GM23338 (cell line): ENCODE data around the gene KIAA1328. TPM values are rescaled to one million over a fixed set of nuclear protein-coding genes. Genes with fewer than 3 reads are reported as not detected.

ENCODE experiments used
- ATAC-seq: fragments of 200-7000 bp; cut with Tn5 transposase; 3 replicates; pipeline ENCODE4 v1.9.1; 2020
- DNase-seq: peaks from one replicate; pipeline ENCODE4 v3.0.0-alpha.2; 2015; ENCODE audit warnings: low spot score
- H2AFZ ChIP-seq: fragments of 200-600 bp; sonication (generic); 2 replicates; pipeline ENCODE4 v1.8.0; 2016; ENCODE audit warnings: antibody characterized with exemption, mild to moderate bottlenecking, moderate library complexity
- H3F3A ChIP-seq: fragments of 200-600 bp; sonication (generic); replicated peaks from 2 replicates; pipeline ENCODE4 v1.8.0; 2017; ENCODE audit warnings: antibody characterized with exemption, mixed run types, low read depth
- H3K27ac ChIP-seq: fragments of 200-600 bp; sonication (generic); 2 replicates; pipeline ENCODE4 v1.6.1; 2016; ENCODE audit warnings: low read depth
- H3K27me3 ChIP-seq: fragments of 200-600 bp; sonication (generic); 2 replicates; pipeline ENCODE4 v1.8.0; 2016; ENCODE audit warnings: mild to moderate bottlenecking, mixed run types, moderate library complexity; ENCODE audit not compliant: insufficient read depth
- H3K36me3 ChIP-seq: fragments of 200-600 bp; sonication (generic); 2 replicates; pipeline ENCODE4 v1.8.0; 2016; ENCODE audit warnings: mild to moderate bottlenecking; ENCODE audit not compliant: insufficient read depth
- H3K4me1 ChIP-seq: fragments of 200-600 bp; sonication (generic); 2 replicates; pipeline ENCODE4 v1.8.0; 2016; ENCODE audit warnings: mild to moderate bottlenecking, moderate library complexity; ENCODE audit not compliant: insufficient read depth
- H3K4me2 ChIP-seq: fragments of 200-600 bp; sonication (generic); 2 replicates; pipeline ENCODE4 v1.7.1; 2017; ENCODE audit warnings: mixed run types
- H3K4me3 ChIP-seq: fragments of 200-600 bp; sonication (generic); 2 replicates; pipeline ENCODE4 v1.6.1; 2016; ENCODE audit warnings: mixed run types
- H3K79me2 ChIP-seq: fragments of 200-600 bp; sonication (generic); replicated peaks from 2 replicates; pipeline ENCODE4 v1.8.0; 2017; ENCODE audit warnings: mild to moderate bottlenecking; ENCODE audit not compliant: insufficient read depth
- H3K9me2 ChIP-seq: fragments of 200-600 bp; sonication (generic); 2 replicates; pipeline ENCODE4 v1.8.0; 2017; ENCODE audit not compliant: insufficient read depth
- H4K20me1 ChIP-seq: fragments of 200-600 bp; sonication (generic); replicated peaks from 2 replicates; pipeline ENCODE4 v1.8.0; 2017; ENCODE audit warnings: mild to moderate bottlenecking; ENCODE audit not compliant: insufficient read depth
- H3K27ac Mint-ChIP-seq: 2 replicates; pipeline ENCODE4 v1.8.0; 2020; ENCODE audit warnings: inconsistent platforms, mild to moderate bottlenecking, moderate library complexity, mixed read lengths
- H3K27me3 Mint-ChIP-seq: 3 replicates; pipeline ENCODE4 v1.8.0; 2022; ENCODE audit warnings: low read depth, mild to moderate bottlenecking, moderate library complexity, mixed read lengths, inconsistent platforms; ENCODE audit not compliant: insufficient read depth, poor library complexity
- H3K36me3 Mint-ChIP-seq: 3 replicates; pipeline ENCODE4 v1.8.0; 2021; ENCODE audit warnings: low read depth, mild to moderate bottlenecking, inconsistent platforms, moderate library complexity, mixed read lengths
- H3K4me1 Mint-ChIP-seq: 3 replicates; pipeline ENCODE4 v1.8.0; 2020; ENCODE audit warnings: mild to moderate bottlenecking, inconsistent platforms, mixed read lengths
- H3K4me3 Mint-ChIP-seq: 3 replicates; pipeline ENCODE4 v1.8.0; 2021; ENCODE audit warnings: moderate library complexity, mild to moderate bottlenecking, inconsistent platforms, mixed read lengths
- H3K9me3 Mint-ChIP-seq: 3 replicates; pipeline ENCODE4 v1.8.0; 2020; ENCODE audit warnings: moderate library complexity, mild to moderate bottlenecking, inconsistent platforms, mixed read lengths
- EZH2 ChIP-seq: fragments of 200-600 bp; sonication (generic); IDR thresholded peaks from one replicate; pipeline ENCODE4 v1.8.0; 2017; ENCODE audit warnings: antibody characterized with exemption, mild to moderate bottlenecking, low read depth; ENCODE audit not compliant: unreplicated experiment
- NANOG ChIP-seq: IDR thresholded peaks from 2 replicates; pipeline ENCODE4 v1.6.1; 2016; ENCODE audit warnings: antibody characterized with exemption, borderline replicate concordance
- POLR2AphosphoS5 ChIP-seq: IDR thresholded peaks from 2 replicates; pipeline ENCODE4 v1.6.1; 2016; ENCODE audit warnings: antibody characterized with exemption, low read depth
- REST ChIP-seq: IDR thresholded peaks from one replicate; pipeline ENCODE4 v1.6.1; 2018; ENCODE audit warnings: antibody characterized with exemption; ENCODE audit not compliant: unreplicated experiment
- STAT1 ChIP-seq: IDR thresholded peaks from one replicate; pipeline ENCODE4 v1.6.1; 2016; ENCODE audit warnings: antibody characterized with exemption; ENCODE audit not compliant: unreplicated experiment
- ZNF331 ChIP-seq: fragments of 250-450 bp; sonication (Bioruptor Pico); IDR thresholded peaks from 2 replicates; pipeline ENCODE4 v1.5.0; 2020; ENCODE audit warnings: low read depth, mild to moderate bottlenecking, moderate library complexity
- ZNF462 ChIP-seq: fragments of 250-450 bp; sonication (Bioruptor Pico); IDR thresholded peaks from 2 replicates; pipeline ENCODE4 v1.5.0; 2020; ENCODE audit warnings: mild to moderate bottlenecking, moderate library complexity
- polyA plus RNA-seq: library from polyadenylated mRNA; unstranded; fragments of >200 nt; fragmentation: Nextera tagmentation; extraction: Ambion mirVana; gene quantifications from 2 replicates; pipeline ENCODE4 v1.2.1, GENCODE V29; 2016
- total RNA-seq: library from RNA; depleted of rRNA; stranded (reverse); fragments of >200 nt; shearing (Covaris generic); gene quantifications from 2 replicates; pipeline ENCODE4 v1.2.3, GENCODE V29; 2014

KIAA1328 gene
- total and polyA plus RNA-seq, 2 experiments from 2014 or later = 5.2 to 8.4 TPM

- Mint-ChIP-seq H3K27me3 (peaks cover 3% of the 10 kb centered on the region), H3K9me3 (peaks cover 8% of the 10 kb centered on the region; the same call in 2 of the 3 replicates), H3K27ac (no peak overlapping the region), H3K4me3 (no peak overlapping the region), H3K36me3 (peaks cover 11% of the 10 kb centered on the region; the same call in 2 of the 3 replicates), H3K4me1 (peaks cover 30% of the 10 kb centered on the region)
- Histone ChIP-seq H3K4me2 (0 out of 2 replicates have a peak overlapping the region, but pooled peaks have one; percentile 26), H3K27me3 (no peaks in the 10 kb centered on the region), H3F3A (no peaks in the 10 kb centered on the region), H3K27ac (peak overlapping the region; percentile 22; the same call in 1 of the 2 replicates), H3K36me3 (no peaks in the 10 kb centered on the region), H3K4me3 (no peak overlapping the region), H3K79me2 (no peaks in the 10 kb centered on the region), H2AFZ (no peak overlapping the region), H3K4me1 (peaks cover 38% of the 10 kb centered on the region), H4K20me1 (no peaks in the 10 kb centered on the region), H3K9me2 (no peaks in the 10 kb centered on the region)
- ATAC-seq (no peak), DNase-seq (peak; percentile 71)
- TF ChIP-seq NANOG = no peak
- TF ChIP-seq REST = no peak
- no peak for TF ChIP-seq STAT1
- TF ChIP-seq EZH2 = no peak
These were observed 309.5 kb downstream of the KIAA1328 start for GRCh38 chr18:37138456-37138855.

- DNase-seq = no peak
- peaks cover 30% of the 10 kb centered on the region for H3K4me1 Mint-ChIP-seq
- H3K9me2 ChIP-seq = no peaks in the 10 kb centered on the region
- no peaks in the 10 kb centered on the region for H3K36me3 ChIP-seq
- H3K4me1 ChIP-seq = peaks cover 38% of the 10 kb centered on the region
- peak overlapping the region; percentile 44 for H3K4me2 ChIP-seq
- H3K9me3 Mint-ChIP-seq = peaks cover 7% of the 10 kb centered on the region; the same call in 2 of the 3 replicates
- no peak overlapping the region; the same call in 1 of the 2 replicates for H3K27ac Mint-ChIP-seq
- H3K27me3 ChIP-seq = no peaks in the 10 kb centered on the region
- peak overlapping the region; percentile 2; the same call in 1 of the 2 replicates for H3K4me3 ChIP-seq
- peak overlapping the region; percentile 12; the same call in 1 of the 2 replicates for H3K27ac ChIP-seq
- no peaks in the 10 kb centered on the region for H4K20me1 ChIP-seq
- no peak overlapping the region for H2AFZ ChIP-seq
- peaks cover 6% of the 10 kb centered on the region; the same call in 2 of the 3 replicates for H3K36me3 Mint-ChIP-seq
- peaks cover 3% of the 10 kb centered on the region for H3K27me3 Mint-ChIP-seq
- H3K4me3 Mint-ChIP-seq = no peak overlapping the region
- no peak for ATAC-seq
- H3F3A ChIP-seq = no peaks in the 10 kb centered on the region
- H3K79me2 ChIP-seq = no peaks in the 10 kb centered on the region
- peak; percentile 46; the same call in 1 of the 2 replicates for TF ChIP-seq NANOG
- TF ChIP-seq STAT1 = no peak
These were observed 310.9 kb downstream of the KIAA1328 start for GRCh38 chr18:37139876-37140275.

GRCh38 chr18:37144921-37145320 is 316.0 kb downstream of the KIAA1328 start:
- H3K9me3 Mint-ChIP-seq = no peaks in the 10 kb centered on the region; the same call in 2 of the 3 replicates
- Histone ChIP-seq H3K9me2 (no peaks in the 10 kb centered on the region), H3K27ac (no peak overlapping the region), H3K4me2 (no peak overlapping the region), H3K79me2 (no peaks in the 10 kb centered on the region), H3K36me3 (no peaks in the 10 kb centered on the region), H3K4me1 (peaks cover 17% of the 10 kb centered on the region), H4K20me1 (no peaks in the 10 kb centered on the region), H3K4me3 (no peak overlapping the region), H2AFZ (no peak overlapping the region), H3K27me3 (no peaks in the 10 kb centered on the region), H3F3A (no peaks in the 10 kb centered on the region)
- peaks cover 11% of the 10 kb centered on the region; the same call in 2 of the 3 replicates for H3K4me1 Mint-ChIP-seq
- no peaks in the 10 kb centered on the region for H3K36me3 Mint-ChIP-seq
- no peak overlapping the region for H3K4me3 Mint-ChIP-seq
- no peak overlapping the region for H3K27ac Mint-ChIP-seq
- DNase-seq = no peak
- no peak for ATAC-seq
- H3K27me3 Mint-ChIP-seq = no peaks in the 10 kb centered on the region
- TF ChIP-seq POLR2AphosphoS5 (no peak), ZNF331 (CRISPR knock-in tag) (no peak), ZNF462 (CRISPR knock-in tag) (no peak), STAT1 (no peak)
